Measurements from ENCODE around the gene PDE2A.

GRCh38 chr11:72578566-72578965 is 95.7 kb downstream of the PDE2A start:
- TF ChIP-seq YY1 (IDR thresholded peaks at IDR 0.05; ENCODE audit: insufficient read depth, insufficient read length) (no peak), SUZ12 (IDR thresholded peaks at IDR 0.05; ENCODE audit: extremely low read depth, insufficient read depth, insufficient read length) (no peak), ZNF274 (IDR thresholded peaks at IDR 0.05; ENCODE audit: low read depth, low read length) (no peak)

All from NT2/D1 (cell line).